H1 (cell line): ENCODE data around the gene ARHGAP26. TPM values are rescaled to one million over a fixed set of nuclear protein-coding genes. Genes with fewer than 3 reads are reported as not detected.

Experiments
- HDAC6 ChIP-seq: IDR thresholded peaks from one replicate; pipeline ENCODE4 v1.7.1; 2012; ENCODE audit warnings: low read depth, mild to moderate bottlenecking, inconsistent platforms, low read length, moderate library complexity
- JUN ChIP-seq: IDR thresholded peaks from 2 replicates; pipeline ENCODE4 v1.6.1; 2011; ENCODE audit warnings: low read depth, mild to moderate bottlenecking, improper control_type of control experiment, low read length
- MAFK ChIP-seq: IDR thresholded peaks from 2 replicates; pipeline ENCODE4 v1.6.1; 2012; ENCODE audit warnings: low read depth, mild to moderate bottlenecking, improper control_type of control experiment, low read length
- POU5F1 ChIP-seq: IDR thresholded peaks from 2 replicates; pipeline ENCODE4 v1.6.1; 2011; ENCODE audit warnings: low read depth, mild to moderate bottlenecking, low read length, moderate library complexity
- RFX5 ChIP-seq: IDR thresholded peaks from 2 replicates; pipeline ENCODE4 v1.6.1; 2011; ENCODE audit warnings: low read depth, low read length, improper control_type of control experiment, borderline replicate concordance
- polyA plus RNA-seq, 7 experiments: library from polyadenylated mRNA; depleted of rRNA in 3 of 7; stranded (reverse) in 5 of 7; unstranded in 2 of 7; fragments of >200 nt in 5 of 7; fragments of 200-250 nt in 2 of 7; gene quantifications; 1 replicate in 5 of 7; 2 replicates in 1 of 7; 4 replicates in 1 of 7; pipeline versions ENCODE4 v1.2.1 to v1.2.3, GENCODE V29; 2011 to 2013; ENCODE audit warnings: missing spikeins in 2 of 7, mixed read lengths in 2 of 7
- total RNA-seq: library from RNA; stranded (reverse); fragmentation: NEBNext Ultra II Directional; extraction: Animal tissue kit (Norgen Biotek cat#: 25700); gene quantifications from 2 replicates; pipeline ENCODE4 v1.2.1, GENCODE V29; 2021

Gene ARHGAP26
- total and polyA plus RNA-seq, 2 of the 8 experiments (the other 6 are each of a cell fraction or from before 2014, with no cell fraction given): 7.1 to 24.8 TPM

GRCh38 chr5:142834504-142834903 lies 64.3 kb downstream of the ARHGAP26 start (continued):
- TF ChIP-seq RFX5 (no peak), MAFK (no peak), HDAC6 (no peak), JUN (no peak), POU5F1 (no peak)
